Dendritic cell treated with granulocyte-macrophage colony-stimulating factor and Interleukin-4, amounts not matched to agents 40 ng/mL and 50 ng/mL, for 4 days (primary cell): Measurements from ENCODE around the gene ADGRB2.

ENCODE experiments used
- H3K27ac Mint-ChIP-seq: one replicate; pipeline ENCODE4 v1.8.0; 2022; ENCODE audit warnings: mild to moderate bottlenecking, mixed read lengths
- H3K27me3 Mint-ChIP-seq: one replicate; pipeline ENCODE4 v1.8.0; 2022; ENCODE audit warnings: mild to moderate bottlenecking, mixed read lengths
- H3K36me3 Mint-ChIP-seq: one replicate; pipeline ENCODE4 v1.8.0; 2022; ENCODE audit warnings: low read depth, mixed read lengths
- H3K4me1 Mint-ChIP-seq: one replicate; pipeline ENCODE4 v1.8.0; 2022; ENCODE audit warnings: low read depth, mixed read lengths
- H3K4me3 Mint-ChIP-seq: one replicate; pipeline ENCODE4 v1.8.0; 2022; ENCODE audit warnings: mild to moderate bottlenecking, moderate library complexity, mixed read lengths
- H3K9me3 Mint-ChIP-seq: one replicate; pipeline ENCODE4 v1.8.0; 2022; ENCODE audit warnings: mixed read lengths
- intact Hi-C: fragments of 100-400 bp; cut with micrococcal nuclease; formaldehyde crosslinking; loops from one replicate; pipeline ENCODE4 v1.15.0; 2022

The ADGRB2 gene

DNA sequence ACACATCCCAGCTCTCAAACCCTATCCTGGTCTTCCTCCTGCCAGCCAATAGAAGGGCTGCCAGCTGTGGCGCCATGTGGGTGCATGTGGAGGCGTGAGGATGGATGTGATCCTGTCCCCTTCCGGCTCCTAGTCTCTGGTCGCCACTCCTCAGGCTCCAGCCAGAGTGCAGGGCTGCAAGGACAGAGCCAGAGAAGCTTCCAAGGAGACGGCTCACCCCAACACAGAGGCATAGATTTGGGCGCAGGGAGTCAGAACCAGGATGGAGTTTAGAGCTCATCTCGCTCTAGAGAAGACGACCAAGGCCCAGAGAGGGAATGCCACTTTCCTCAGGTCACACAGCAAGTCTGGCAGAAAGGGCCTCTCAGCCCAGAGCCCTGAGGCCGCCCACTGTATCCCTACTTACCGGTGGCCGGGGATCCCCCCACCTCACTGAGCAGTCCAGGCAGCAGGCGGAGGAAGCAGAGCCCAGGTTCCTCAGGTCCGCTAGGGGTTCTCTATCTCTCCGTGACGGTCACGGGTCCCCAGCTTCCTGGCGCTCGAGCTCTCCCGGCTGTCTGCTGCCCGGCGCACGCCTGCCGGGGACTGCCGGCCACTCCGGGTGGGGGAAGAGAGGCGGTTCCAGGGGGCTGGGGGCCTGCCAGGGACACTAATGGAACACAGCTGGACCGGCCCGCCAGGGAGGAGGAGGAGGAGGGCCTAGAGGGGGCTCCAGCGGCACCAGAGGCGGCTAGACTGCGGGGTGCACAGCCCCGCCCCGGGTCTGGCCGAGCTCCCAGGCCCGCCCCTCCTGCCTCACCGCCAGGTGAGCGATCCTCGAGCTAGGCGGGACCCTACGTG, 60.5 kb downstream of the ADGRB2 start, which contains the start of gene COL16A1:
Gene COL16A1, minus strand, starts transcription at position 587 of the 840 bp plus-strand sequence. CDS start 1,824 bp downstream, outside the sequence.
- Mint-ChIP-seq H3K27ac (no peak within 1 kb of the TSS), H3K9me3 (no peaks in the 10 kb centered on the region), H3K4me3 (no peak within 1 kb of the TSS), H3K4me1 (peaks cover 26% of the 10 kb centered on the region), H3K27me3 (peaks cover 70% of the 10 kb centered on the region), H3K36me3 (no peaks in the 10 kb centered on the region)
- intact Hi-C loops: no loop called here

- H3K4me1 Mint-ChIP-seq: peaks cover 24% of the 10 kb centered on the region
- peaks cover 63% of the 10 kb centered on the region for H3K27me3 Mint-ChIP-seq
- H3K27ac Mint-ChIP-seq: no peak overlapping the region
- no peaks in the 10 kb centered on the region for H3K9me3 Mint-ChIP-seq
- H3K36me3 Mint-ChIP-seq: no peaks in the 10 kb centered on the region
- intact Hi-C loops: no loop called here
- H3K4me3 Mint-ChIP-seq: no peak overlapping the region
Measured at GRCh38 chr1:31702836-31703404, 61.2 kb downstream of the ADGRB2 start.

DNA sequence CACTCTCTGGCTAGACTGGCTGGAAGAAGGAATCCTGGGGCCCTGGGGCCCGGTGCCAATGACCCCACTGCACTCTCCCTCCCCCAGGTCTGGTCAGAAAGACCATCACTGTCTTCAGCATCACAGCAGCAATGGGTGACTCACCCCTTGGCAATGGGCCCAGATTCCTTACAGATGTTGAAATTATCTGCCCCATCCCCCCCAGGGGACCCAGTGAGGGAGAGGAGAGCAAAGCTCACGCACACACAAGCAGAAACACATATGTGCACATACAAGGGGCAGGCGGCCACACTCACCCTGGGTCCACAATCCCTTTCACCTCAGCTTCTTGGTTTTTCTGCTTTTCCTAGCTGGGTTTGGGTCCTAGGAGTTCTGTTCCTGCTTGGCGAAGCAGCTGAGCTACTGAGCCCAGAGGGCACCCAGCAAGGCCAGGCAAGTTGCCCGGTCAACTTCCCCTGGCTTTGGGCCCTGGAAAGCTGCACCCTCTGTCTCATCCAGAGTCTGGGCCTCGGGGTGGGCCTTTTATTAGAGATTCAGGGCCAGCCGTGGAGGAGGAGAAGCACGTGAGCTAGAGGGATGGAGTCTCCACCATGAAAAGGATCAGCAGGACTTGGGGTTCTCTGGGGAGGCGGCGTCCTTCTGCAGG, 62.9 kb downstream of the ADGRB2 start:
- Mint-ChIP-seq H3K36me3 (no peaks in the 10 kb centered on the region), H3K27me3 (peaks cover 56% of the 10 kb centered on the region), H3K27ac (no peak overlapping the region), H3K4me1 (peaks cover 12% of the 10 kb centered on the region), H3K4me3 (no peak overlapping the region), H3K9me3 (no peaks in the 10 kb centered on the region)
- intact Hi-C loops: no loop called here

DNA sequence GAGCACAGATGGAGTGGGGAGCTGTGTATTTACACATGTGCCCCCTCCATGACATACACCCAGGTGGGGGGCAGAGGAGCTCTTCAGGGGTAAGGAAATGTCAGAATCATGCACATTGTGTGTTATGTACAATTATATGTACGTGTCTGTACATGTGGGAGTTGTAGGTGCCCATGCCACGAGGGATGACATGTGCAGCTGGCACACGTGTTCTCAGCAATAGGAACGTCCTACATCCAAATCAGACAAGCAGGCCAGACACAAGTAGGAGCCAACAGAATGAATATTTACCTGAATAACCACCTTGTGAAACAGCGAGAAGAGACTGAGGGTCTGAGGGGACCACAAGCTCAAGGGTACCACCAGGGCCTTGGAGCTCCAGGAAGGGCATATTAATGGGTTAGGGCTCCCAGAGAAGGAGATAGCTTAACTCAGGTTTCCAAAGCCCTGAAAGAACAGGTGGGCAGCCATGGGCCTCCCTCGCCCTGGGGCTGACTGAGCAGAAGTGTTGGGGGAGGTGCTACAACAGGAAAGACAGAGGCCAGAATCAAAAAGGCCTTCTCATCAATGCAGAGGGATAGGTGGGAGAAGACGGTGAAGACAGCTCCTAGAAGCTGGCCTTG, 63.6 kb downstream of the ADGRB2 start:
- no peak overlapping the region for H3K27ac Mint-ChIP-seq
- peaks cover 51% of the 10 kb centered on the region for H3K27me3 Mint-ChIP-seq
- intact Hi-C loops: no loop called here
- no peaks in the 10 kb centered on the region for H3K36me3 Mint-ChIP-seq
- no peaks in the 10 kb centered on the region for H3K9me3 Mint-ChIP-seq
- H3K4me3 Mint-ChIP-seq: no peak overlapping the region
- H3K4me1 Mint-ChIP-seq: peaks cover 11% of the 10 kb centered on the region

DNA sequence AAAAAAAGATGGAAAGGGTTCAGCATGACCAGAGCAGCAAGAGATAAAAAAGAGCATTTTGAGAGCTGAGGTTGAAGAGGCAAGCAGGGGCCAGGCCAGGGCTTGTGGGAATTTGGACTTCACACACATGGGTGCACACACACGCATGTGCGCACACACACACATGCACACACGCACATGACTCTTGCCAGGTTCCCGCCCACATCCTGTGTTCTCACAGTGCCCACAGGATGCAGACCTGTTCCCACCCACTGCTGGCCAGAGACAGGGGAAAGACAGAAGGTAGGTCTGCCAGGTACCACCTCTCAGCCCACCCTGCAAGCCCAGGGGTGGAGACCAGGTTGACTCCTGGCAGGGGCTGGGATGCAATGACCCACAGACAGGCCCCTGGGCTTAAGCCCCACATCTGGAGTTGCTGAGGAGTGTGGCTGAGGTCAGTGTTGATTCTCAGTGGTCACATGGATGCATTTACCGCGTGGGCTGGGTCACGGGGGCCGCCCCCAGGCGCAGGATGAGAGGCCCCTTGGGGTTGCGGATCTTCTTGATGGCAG, 64.7 kb downstream of the ADGRB2 start:
- Mint-ChIP-seq H3K4me1 (no peaks in the 10 kb centered on the region), H3K4me3 (no peak overlapping the region), H3K9me3 (no peaks in the 10 kb centered on the region), H3K36me3 (no peaks in the 10 kb centered on the region), H3K27ac (no peak overlapping the region), H3K27me3 (peaks cover 40% of the 10 kb centered on the region)
- intact Hi-C loops: no loop called here

DNA sequence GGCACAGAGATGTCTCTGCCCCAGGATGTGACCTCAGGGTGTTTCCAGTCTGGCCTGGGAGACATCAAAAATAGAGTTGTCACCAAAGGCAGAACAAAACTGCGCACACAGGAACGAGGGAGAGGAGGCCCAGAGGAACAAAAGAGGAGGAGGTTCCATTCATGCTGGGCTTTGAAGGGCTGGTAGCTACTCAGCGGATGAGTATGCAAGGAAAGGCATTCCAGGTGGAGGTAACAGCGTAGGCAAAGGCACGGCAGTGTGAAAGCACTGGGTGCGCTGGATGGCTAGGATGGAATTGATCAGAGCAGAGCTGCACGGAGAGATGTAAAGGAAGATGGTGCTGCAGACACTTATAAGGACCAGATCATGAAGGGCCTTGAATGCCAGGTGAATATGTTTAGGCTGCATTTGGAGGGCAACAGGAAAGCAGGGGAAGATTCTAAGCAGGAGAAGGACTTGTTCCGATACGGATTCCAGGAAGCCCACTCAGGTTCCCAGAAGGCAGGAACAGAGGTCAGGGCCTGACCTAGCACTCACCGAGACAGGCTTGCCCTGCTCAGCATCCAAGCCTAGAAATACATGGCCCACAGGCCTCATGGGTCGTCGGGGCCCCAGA, 66.7 kb downstream of the ADGRB2 start:
- no peaks in the 10 kb centered on the region for H3K4me1 Mint-ChIP-seq
- H3K9me3 Mint-ChIP-seq: no peaks in the 10 kb centered on the region
- H3K36me3 Mint-ChIP-seq: no peaks in the 10 kb centered on the region
- no peak overlapping the region for H3K27ac Mint-ChIP-seq
- intact Hi-C loops: no loop called here
- no peak overlapping the region for H3K4me3 Mint-ChIP-seq
- peaks cover 24% of the 10 kb centered on the region for H3K27me3 Mint-ChIP-seq

DNA sequence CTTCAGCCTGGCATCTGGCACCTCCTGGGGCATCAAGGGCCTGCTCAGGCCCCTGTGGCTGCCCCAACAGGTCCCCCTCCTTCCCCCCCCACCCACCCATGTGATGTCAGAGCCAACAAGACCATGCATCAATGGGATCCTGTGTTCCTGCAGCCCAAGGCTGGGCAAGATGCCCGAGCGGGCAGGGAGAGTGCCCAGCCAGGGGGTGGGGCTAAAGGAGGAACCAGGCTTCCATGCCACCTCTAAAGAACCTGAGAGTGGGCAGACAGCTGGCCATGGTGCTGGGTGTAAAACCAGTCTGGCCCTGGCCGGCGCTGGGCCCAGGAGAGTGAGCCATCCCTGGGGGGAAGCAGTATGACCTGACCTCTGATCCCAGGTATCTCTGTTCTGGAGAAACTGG, 67.9 kb downstream of the ADGRB2 start:
- no peak overlapping the region for H3K4me3 Mint-ChIP-seq
- intact Hi-C loops: no loop called here
- H3K27ac Mint-ChIP-seq: no peak overlapping the region
- H3K9me3 Mint-ChIP-seq: no peaks in the 10 kb centered on the region
- H3K36me3 Mint-ChIP-seq: no peaks in the 10 kb centered on the region
- H3K27me3 Mint-ChIP-seq: peaks cover 14% of the 10 kb centered on the region
- no peaks in the 10 kb centered on the region for H3K4me1 Mint-ChIP-seq

GRCh38 chr1:31695327-31695726, 68.8 kb downstream of the ADGRB2 start:
- intact Hi-C loops: no loop called here
- Mint-ChIP-seq H3K27me3 (peaks cover 11% of the 10 kb centered on the region), H3K4me3 (no peak overlapping the region), H3K36me3 (no peaks in the 10 kb centered on the region), H3K4me1 (no peaks in the 10 kb centered on the region), H3K9me3 (no peaks in the 10 kb centered on the region), H3K27ac (no peak overlapping the region)

- Mint-ChIP-seq H3K9me3 (no peaks in the 10 kb centered on the region), H3K36me3 (no peaks in the 10 kb centered on the region)
- intact Hi-C loops: no loop called here
Measured at GRCh38 chr1:31694964-31695313, 69.2 kb downstream of the ADGRB2 start.

GRCh38 chr1:31694069-31694963, 69.8 kb downstream of the ADGRB2 start:
- Mint-ChIP-seq H3K9me3 (no peaks in the 10 kb centered on the region), H3K4me1 (peaks cover 4% of the 10 kb centered on the region), H3K27ac (no peak overlapping the region), H3K36me3 (no peaks in the 10 kb centered on the region), H3K4me3 (no peak overlapping the region), H3K27me3 (peaks cover 8% of the 10 kb centered on the region)
- intact Hi-C loops: no loop called here

More at GRCh38 chr1:31694964-31695313, 69.2 kb downstream of the ADGRB2 start:
- Mint-ChIP-seq H3K4me1 (peaks cover under 1% of the 10 kb centered on the region), H3K27me3 (peaks cover 11% of the 10 kb centered on the region), H3K4me3 (no peak overlapping the region), H3K27ac (no peak overlapping the region)

- Mint-ChIP-seq H3K27ac (no peak overlapping the region), H3K9me3 (no peaks in the 10 kb centered on the region), H3K4me1 (peaks cover 4% of the 10 kb centered on the region), H3K36me3 (no peaks in the 10 kb centered on the region), H3K4me3 (no peak overlapping the region), H3K27me3 (peaks cover 14% of the 10 kb centered on the region)
- intact Hi-C loops: no loop called here
Measured at GRCh38 chr1:31693231-31693630, 70.9 kb downstream of the ADGRB2 start.

DNA sequence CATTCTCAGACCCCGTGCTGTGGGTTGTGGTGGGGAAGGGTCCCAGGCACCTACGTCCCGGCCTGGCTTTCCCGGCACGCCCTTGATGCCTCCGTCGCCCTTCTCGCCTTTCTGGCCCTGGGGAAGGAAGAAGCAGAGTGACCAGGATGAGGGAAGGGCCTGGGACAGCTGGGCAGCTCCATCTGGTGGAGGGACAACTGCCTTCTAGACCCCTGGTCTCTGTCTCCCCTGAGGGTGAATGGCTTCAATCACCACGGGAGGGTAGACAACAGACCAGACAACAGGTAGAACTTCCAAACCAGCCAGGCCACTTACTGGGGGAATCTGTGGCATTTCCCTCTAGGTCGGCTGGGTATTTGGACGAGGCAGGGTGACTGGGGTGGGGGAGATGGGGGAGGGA, 72.2 kb downstream of the ADGRB2 start:
- Mint-ChIP-seq H3K9me3 (no peaks in the 10 kb centered on the region), H3K27me3 (peaks cover 9% of the 10 kb centered on the region), H3K4me1 (peaks cover 4% of the 10 kb centered on the region), H3K36me3 (no peaks in the 10 kb centered on the region), H3K4me3 (no peak overlapping the region), H3K27ac (no peak overlapping the region)
- intact Hi-C loops: no loop called here

DNA sequence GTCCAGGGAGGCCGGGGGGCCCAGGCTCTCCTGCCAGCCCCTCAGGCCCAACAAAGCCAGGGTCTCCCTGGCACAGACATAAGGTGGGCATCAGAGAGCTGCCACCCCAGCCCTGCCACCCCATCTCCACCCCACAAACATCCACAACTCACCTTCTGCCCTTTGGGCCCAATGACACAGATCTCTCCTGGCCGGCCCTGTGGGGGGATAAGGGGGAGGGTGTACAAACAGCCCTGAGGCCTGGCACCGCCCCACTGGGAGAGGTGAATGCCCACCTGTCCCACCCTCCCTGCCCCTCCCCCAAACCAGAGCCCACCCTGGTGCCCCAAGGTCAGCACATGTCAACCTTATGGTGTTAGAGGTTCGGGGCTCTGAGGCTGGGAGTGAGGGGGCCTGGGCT, 72.7 kb downstream of the ADGRB2 start:
- H3K4me3 Mint-ChIP-seq: no peak overlapping the region
- H3K27me3 Mint-ChIP-seq: peaks cover 12% of the 10 kb centered on the region
- H3K4me1 Mint-ChIP-seq: peaks cover 4% of the 10 kb centered on the region
- no peaks in the 10 kb centered on the region for H3K36me3 Mint-ChIP-seq
- no peak overlapping the region for H3K27ac Mint-ChIP-seq
- intact Hi-C loops: no loop called here
- H3K9me3 Mint-ChIP-seq: no peaks in the 10 kb centered on the region
